GM18868 (cell line): ENCODE measurements around the gene ZNF283.

Source experiments
- ATAC-seq: cut with Tn5 transposase; IDR thresholded peaks from one replicate; pipeline ENCODE4 v1.9.1; 2021; ENCODE audit warnings: mild to moderate bottlenecking, moderate library complexity; ENCODE audit not compliant: unreplicated experiment

Gene ZNF283

DNA sequence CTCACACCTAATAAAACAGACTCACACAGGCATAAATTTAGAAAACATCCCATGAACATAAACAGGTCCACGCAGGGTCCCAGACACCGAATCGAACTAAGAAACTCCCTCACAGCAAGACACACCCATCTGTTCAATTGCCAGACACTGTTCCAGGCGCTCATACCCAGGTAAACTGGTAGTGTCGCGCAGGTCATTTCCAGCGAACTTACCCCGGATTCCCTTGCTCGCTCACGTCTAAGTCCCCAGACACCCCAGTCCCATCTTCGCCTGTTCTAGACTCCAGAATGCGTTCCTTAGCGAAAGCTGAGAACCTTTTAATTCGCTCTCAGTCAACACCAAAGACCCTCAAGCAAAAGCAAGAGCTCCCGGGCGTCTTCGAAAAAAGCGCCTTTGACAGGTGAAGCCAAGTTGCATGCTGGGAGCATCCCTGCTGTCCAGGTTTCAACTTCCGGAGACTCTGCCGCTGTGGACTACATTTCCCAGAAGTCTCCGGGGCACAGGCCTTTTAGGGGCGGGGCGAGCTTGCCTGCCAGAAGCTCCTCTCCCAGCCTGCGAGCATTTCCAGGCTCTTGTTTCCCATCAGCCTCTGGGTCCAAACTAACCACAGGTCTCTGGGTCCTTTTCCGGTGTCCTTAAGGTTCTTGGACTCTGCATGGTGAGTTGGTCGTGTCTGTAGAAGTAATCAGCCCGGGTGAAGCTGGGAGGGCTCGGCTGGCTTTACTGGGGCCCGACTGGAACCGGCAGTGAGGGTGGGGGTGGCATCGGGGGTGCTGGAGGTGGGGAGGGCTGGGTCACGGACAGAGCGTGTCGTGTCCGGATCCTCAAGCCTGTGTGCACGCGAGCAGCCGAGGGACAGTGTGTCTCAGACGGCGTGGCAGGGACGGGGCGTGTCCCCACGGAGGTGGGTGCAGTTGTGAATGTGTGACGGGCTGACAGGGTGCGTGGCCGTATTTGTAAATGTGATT lies at the start of gene ZNF283:
ZNF283 (plus strand) TSS at position 535 of the 968 bp plus-strand sequence. CDS start 6,184 bp downstream, outside the sequence.
- ATAC-seq: peak; percentile 72

DNA sequence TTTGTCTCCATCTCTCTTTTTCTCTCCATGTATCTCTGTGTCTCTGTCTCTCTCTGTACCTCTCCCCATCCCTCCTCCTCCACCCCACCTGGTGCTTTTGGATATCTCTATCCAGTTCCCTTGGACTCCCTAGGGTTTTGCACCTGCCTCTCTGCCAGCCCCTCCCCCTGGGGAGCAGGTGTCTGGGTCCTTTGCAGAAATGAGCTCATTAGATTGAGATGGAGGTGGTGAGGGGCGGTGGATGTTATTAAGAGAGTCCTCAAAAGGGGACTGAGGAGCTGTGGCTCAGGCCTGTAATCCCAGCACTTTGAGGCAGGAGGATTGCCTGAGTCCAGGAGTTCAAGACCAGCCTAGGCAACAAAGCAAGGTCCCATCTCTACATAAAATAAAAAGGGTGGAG lies 48.5 kb upstream of the ZNF283 start:
- no peak for ATAC-seq

DNA sequence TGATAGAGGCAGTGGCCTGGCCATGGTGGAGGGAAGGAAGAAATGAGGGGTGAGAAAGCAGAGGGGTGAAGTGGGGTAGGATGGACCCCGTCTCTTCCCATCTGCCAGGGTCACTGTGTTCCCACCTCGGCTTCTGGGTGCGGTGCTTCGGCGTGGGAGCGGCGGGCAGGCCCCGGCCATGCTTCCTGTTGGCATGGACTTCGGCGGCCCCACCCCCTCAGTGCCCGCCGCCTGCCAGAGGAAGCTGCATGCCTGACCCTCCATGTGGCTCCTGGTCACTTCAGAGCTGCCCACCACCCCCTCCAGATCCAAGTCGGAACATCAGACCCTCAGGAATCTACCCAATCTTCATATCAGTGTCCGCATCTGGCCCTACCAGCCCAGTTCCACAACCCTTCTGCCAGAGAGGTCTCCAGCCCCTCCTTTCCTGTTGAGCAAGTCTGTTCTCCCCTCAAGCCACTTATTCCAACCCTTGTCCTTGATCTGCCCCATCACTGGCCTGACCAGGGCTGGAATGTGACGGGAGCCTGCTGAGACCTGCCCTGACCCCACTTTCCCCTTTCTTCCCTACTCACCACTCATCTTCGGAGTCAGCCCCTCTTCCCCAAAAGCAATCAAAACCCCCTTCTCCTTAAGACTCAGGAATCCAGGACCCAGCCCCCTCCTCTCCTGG lies 47.8 kb upstream of the ZNF283 start:
- no peak for ATAC-seq

DNA sequence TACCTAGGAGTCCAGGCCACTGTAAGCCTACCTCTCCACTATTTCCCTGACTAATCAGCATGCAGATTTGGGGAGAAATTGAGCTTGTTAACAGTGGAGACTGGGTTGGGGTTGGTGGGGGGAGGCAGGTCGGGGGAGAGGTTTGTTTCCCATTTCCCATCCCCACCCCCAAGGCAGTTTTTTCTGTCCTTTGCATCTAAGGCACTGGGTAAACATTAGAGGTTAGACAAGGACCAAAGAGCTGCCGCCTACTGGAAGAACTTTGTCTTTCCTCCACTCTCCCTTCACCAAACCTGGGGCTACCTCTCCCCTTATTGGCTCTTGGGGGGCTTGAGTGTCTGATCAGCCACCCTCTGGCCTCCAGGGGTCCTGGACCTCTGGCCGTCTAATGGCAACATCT lies 47.3 kb upstream of the ZNF283 start:
- no peak for ATAC-seq

DNA sequence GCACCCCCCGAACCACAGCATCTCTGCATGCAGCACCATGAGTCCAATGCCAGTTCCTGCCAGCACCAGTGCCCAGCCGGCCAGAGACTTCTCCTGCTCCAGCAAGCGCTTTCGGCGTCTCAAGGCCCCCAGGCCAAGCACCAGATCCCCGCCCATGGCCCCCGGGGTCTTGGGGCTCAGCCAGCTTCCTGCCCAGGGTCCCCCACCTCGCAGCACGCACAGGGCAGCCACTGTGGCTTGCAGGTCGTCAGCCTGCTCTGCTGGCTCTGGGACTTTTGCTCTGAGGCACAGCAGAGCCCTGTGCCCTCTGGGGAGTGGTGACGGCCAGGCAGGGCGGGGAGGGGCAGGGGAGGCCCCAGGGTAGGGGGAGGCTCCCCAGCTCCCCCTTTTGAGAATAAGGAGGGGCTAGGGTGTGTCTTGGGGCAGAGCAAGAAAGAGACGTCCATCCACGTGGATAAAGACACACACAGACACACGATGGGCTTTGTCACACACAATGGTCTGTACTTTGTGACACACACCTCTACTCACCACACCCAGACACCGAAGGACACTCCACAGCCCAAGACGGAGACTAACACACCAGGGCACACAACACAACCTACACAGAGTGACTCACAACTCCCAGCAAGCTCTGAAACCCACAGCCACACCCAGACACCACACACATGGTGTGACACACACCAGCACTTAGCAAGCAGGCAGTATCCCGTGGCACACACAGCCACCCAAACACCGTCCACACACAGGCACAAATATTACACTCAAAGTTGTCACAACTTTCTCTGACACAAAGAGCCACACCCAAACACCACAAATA lies 46.2 kb upstream of the ZNF283 start, which contains the start of gene KCNN4:
KCNN4 (minus strand) TSS at position 268 of the 820 bp plus-strand sequence; CDS start at position 156, 112 bp downstream.
- ATAC-seq: no peak

DNA sequence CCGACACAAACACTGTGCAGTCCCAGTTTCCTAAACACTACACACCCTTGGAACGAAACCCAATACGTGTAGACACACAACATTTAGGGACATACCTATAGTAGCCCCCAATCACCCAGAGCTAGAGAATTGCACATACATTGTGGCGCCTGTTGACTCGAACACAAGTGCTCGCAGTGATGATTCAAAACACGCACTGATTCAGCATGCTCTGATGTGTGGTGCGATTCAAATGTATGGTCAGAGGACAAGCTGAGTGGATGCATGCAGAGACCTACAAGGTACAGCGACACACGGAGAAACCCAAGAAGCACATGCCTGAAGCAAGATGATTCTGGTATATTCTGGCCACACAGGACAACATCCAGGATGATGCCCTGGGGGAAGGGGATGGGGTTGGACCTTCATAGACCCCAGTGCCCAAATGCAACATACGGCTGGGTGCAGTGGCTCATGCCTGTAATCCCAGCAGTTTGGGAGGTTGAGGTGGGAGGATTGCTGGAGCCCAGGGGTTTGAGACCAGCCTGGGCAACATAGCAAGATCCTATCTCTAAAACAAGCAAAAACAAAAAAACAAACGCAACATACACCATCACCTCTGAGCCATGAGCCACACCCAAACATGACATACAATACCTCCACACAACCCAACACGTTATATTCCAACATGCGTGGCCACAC lies 45.4 kb upstream of the ZNF283 start:
- ATAC-seq: no peak

DNA sequence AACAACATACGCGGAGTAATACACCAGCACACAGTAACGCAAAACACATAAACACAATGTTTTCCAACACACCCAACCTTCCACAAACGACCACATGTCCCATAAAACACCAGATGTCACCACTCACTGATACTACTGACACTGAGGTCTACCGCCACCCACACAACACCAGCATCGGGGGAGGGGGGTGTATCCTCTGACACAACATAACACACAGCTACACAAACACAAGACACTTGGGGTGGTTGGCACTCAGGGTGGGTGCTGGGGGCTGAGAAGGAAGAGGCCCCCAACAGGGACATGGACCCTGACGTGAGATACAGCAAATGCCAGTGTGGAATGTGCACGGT lies 44.8 kb upstream of the ZNF283 start:
- no peak for ATAC-seq

DNA sequence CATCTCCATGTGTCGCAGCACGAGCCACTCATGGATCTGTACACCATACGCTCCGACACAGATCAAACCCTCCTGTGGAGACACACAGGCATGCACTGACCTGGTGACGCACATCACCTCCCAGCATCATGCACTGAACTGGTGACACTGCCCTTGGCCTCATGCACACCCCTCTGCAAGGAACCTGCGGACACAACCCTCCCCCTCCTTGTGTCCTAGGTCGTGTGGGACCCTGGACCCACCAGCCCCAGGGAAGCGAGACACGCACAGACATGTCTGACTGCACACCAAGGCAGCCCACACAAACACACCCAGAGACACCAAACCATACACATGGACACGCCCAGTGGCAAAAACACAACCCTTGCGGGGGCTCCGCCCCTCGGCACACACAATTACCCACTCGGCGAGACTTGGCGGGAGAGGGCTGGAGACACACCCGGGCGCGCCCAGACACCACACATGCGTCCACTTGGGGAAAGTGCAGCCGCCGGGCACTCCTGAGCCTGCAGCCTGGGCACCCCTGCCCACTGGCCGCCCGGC lies 44.4 kb upstream of the ZNF283 start:
- ATAC-seq: no peak

DNA sequence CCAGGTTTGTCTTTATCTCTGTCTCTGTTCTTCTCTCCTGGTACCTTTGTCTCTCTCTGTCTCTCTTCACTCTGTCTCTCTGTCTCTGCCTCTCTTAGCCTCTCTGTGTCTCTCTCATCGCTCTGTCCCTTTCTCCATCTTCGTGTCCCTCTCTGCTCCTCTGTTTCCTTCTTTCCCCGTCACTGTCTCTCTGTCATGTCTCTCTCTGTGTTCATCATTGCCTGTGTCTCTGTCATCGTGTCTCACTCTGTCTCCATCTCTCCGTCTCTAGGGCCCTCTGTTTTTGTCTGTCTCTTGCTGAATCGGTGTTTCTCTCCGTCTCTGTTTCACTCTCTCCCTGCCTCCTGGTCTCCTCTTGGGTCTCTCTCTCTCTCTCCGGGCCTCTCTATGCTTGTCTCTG lies 43.5 kb upstream of the ZNF283 start:
- ATAC-seq: no peak

DNA sequence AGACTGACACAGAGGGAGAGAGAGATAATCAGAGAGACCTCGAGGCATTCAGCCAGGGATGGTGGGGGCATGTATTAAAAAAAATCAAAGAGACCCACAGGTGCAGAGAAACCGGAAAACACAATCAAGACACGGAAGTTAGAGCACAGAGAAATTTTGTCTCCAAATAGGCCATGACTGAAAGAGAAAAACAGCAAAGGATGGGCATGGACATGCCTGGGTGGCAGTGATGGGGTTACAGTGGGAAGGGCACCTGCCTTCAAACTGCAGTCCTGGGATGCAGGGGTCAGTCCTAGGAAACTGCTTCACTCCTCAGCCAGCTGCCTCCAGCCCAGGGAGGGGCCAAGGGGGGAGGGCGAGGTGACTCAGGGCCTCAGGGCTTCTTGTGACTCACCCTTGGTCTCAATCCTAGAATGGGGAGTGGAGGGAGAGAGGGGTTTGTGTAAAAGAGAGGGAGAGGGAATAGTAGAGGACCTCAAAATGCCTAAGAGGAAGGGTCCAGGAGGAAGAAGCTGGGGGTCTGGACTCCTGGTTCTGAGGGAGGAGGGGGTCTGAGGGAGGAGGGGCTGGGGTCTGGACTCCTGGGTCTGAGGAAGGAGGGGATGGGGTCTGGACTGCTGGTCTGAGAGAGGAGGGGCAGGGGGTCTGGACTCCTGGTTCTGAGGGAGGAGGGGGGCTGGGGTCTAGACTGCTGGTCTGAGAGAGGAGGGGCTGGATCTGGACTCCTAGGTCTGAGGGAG lies 42.7 kb upstream of the ZNF283 start:
- no peak for ATAC-seq

DNA sequence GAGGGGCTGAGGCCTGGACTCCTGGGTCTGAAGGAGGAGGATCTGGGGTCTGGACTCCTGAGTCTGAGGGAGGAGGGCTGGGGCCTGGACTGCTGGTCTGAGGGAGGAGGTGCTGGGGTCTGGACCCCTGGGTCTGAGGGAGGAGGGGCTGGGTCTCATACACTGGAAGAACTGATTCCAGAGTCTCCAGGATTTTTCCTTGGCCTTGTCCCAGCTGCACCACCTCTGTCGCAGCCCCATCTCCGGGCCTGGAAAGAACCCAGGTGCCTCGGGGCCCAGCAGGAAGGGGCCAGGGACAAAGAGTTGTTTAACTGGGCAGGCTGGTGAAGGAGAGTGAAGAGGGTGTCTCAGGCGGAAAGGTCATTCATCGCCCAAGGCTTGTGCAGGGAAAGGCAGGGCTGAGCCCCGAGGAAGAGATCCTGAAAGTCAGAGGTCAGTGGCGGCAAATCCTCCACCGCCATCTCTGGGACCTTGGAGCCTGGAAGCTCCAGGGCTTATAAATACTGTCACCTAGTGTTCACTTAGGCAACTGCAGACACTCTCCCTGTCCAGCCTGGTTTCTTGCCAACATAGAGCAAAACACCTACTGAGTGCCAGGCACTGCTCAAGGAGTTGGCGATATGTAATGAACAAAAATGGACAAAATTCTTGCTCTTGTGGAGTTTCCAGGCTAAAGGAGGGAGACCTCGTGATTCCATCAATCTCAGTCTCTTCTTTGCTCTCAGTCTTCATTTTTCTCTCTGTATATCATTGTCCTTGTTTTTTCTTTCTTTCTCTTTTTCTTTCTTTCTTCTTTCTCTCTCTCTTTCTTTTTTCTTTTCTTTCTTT lies 41.9 kb upstream of the ZNF283 start:
- ATAC-seq: no peak

DNA sequence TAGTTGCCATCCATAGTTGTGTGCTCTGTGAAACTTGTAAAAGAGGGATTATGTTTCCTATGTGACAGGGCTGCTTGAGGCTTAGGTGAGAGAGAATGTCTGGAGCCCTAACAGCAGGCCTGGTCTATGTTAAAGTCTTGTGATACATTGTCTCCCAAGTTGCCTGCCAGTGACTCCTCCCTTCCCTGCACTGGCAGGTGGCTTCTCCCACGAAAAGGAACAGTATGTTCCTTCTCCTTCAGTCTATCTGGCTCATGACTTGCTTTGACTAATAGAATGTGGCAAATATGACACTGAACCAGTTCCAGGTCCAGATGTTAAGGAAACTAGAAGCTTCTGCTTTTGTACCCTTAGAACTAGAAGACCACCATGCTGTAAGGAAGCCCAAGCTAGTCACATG lies 40.5 kb upstream of the ZNF283 start:
- ATAC-seq: no peak

DNA sequence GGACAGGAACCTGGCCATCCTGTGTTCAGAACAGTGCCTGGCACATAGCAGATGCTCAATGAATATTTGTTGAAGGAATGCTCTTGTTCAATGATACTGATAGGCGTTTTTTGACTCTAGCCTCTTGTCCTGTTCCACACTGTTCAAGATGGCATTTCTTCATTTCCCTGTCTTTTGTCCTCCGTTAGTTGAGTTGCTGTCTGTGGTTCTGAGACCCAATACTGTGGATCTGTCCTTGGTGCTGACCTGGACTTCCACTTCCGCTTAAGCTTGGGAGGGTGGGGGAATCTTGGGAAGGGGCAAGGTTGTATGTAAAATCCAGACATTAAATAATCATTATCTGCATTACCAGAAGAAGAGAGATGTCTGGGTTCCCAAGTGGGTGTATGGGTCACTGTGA lies 38.1 kb upstream of the ZNF283 start:
- no peak for ATAC-seq

DNA sequence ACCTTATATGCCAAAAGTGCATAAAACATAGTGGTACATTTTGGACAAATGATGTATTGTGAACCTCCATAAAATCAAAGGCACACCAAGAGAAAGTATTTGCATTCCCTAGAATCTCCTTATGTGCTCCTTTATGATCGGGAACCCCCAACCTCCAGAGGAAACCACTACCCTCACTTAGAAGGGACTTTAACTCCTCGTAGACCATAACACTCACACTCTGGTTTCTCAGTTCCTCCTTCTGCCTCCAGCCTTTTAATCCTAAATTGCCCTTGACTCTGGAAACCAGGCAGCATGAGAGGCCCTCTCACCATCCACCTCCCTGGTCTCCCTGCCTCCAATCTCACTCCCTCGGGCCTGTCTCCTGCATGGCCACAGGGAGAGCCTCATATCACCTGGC lies 36.5 kb upstream of the ZNF283 start:
- no peak for ATAC-seq

DNA sequence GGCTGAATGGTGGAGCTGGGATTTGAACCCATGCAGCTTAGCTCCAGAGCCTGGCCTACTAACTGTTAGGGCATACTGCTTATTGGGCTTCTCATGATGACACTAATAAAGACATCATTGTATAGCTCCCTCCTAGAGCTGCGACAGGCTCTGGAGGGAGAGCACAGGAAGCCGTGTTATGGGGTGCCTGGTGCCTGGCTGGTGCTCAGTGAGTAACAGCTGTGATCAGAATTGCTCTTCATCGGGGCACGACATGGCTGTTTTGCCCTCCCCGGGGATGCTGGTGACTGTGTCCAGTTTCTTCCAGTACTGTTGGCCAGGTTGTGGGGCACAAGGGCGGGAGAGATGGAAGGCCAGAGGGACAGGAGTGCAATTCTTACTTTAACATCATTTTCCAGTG lies 30.0 kb upstream of the ZNF283 start:
- no peak for ATAC-seq

DNA sequence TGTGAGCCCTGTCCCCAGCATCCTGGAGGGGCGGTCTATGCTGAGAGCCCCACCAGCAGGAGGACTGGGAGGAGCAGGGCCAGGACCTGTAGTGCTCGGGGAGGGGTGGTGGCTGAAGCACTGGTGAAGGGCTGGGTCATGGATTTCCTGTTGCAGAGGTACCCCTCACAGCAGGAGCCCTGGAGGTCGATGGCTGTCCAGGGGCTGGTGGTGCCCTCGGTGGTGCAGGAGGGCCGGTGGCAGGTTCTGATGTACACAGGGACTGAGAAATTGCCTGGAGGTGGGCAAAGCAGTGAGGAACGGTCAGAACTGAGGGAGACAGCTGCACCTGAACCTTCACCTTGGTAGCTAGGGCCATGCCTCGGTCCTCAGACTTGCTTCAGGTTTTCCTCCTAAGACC lies 29.6 kb upstream of the ZNF283 start:
- ATAC-seq: no peak

DNA sequence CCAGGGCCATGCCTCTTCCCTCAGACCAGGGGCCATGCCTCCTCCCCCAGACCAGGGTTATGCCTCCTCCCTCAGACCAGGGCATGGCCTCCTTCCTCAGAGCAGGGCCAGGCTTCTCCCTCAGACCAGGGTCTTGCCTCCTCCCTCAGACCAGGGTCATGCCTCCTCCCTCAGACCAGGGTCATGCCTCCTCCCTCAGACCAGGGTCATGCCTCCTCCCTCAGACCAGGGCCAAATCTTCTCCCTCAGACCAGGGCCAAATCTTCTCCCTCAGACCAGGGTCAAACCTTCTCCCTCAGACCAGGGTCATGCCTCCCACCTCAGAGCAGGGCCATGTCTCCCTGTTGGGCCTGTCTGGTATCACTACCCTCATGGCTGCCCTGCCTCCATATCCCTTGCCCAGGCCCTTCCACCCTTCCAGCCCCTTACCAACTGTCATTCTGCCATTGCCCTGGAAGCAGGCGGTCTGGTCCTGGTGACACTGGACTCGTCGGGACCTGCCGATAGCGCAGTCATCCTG lies 29.0 kb upstream of the ZNF283 start:
- no peak for ATAC-seq

DNA sequence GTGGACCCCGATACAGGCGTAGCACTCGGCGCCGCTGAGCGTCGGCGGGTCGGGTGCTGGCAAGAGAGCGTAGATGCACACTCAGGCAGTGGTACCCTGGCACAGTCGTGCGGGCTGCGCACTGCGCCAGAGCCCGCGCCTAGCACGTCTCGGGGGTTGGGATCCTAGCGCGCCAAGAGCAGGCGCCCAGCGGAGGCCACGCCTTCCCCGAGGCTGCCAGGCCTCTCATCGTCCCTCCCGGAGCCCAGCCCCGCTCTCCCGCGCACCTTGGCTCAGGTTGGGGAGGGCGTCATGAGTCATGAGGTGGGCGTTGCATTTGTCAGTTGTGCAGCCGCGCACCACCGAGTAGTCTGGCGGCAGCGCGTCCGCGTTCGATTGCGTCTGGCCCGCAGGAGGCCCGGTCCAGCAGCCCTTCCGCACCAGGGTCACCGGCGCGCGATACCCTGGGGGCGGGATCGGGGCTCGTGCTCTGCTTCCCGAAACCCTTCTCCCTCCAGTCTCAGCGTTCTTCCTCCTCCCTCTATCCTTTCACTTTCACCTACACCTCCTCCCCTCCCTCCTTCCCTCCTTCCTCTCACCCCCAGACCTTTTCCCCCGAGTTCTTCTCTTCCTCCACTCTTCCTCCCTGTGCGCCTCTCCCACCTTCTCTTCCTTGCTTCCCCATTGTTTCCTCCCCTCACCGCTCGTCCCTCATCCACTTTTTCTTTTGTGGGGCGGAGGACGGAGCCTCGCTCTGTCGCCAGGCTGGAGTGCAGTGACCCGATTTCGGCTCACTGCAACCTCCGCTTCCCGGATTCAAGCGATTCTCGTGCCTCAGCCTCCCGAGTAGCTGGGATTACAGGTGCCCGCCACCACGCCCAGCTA lies 28.3 kb upstream of the ZNF283 start:
- no peak for ATAC-seq
